GM23338 (cell line): Measurements from ENCODE around the gene RTEL1. TPM values are rescaled to one million over a fixed set of nuclear protein-coding genes. Genes with fewer than 3 reads are reported as not detected.

Experiments
- ATAC-seq: fragments of 200-7000 bp; cut with Tn5 transposase; 3 replicates; pipeline ENCODE4 v1.9.1; 2020
- DNase-seq: peaks from one replicate; pipeline ENCODE4 v3.0.0-alpha.2; 2015; ENCODE audit warnings: low spot score
- H2AFZ ChIP-seq: fragments of 200-600 bp; sonication (generic); 2 replicates; pipeline ENCODE4 v1.8.0; 2016; ENCODE audit warnings: antibody characterized with exemption, mild to moderate bottlenecking, moderate library complexity
- H3F3A ChIP-seq: fragments of 200-600 bp; sonication (generic); replicated peaks from 2 replicates; pipeline ENCODE4 v1.8.0; 2017; ENCODE audit warnings: antibody characterized with exemption, mixed run types, low read depth
- H3K27ac ChIP-seq: fragments of 200-600 bp; sonication (generic); 2 replicates; pipeline ENCODE4 v1.6.1; 2016; ENCODE audit warnings: low read depth
- H3K27me3 ChIP-seq: fragments of 200-600 bp; sonication (generic); 2 replicates; pipeline ENCODE4 v1.8.0; 2016; ENCODE audit warnings: mild to moderate bottlenecking, mixed run types, moderate library complexity; ENCODE audit not compliant: insufficient read depth
- H3K36me3 ChIP-seq: fragments of 200-600 bp; sonication (generic); 2 replicates; pipeline ENCODE4 v1.8.0; 2016; ENCODE audit warnings: mild to moderate bottlenecking; ENCODE audit not compliant: insufficient read depth
- H3K4me1 ChIP-seq: fragments of 200-600 bp; sonication (generic); 2 replicates; pipeline ENCODE4 v1.8.0; 2016; ENCODE audit warnings: mild to moderate bottlenecking, moderate library complexity; ENCODE audit not compliant: insufficient read depth
- H3K4me2 ChIP-seq: fragments of 200-600 bp; sonication (generic); 2 replicates; pipeline ENCODE4 v1.7.1; 2017; ENCODE audit warnings: mixed run types
- H3K4me3 ChIP-seq: fragments of 200-600 bp; sonication (generic); 2 replicates; pipeline ENCODE4 v1.6.1; 2016; ENCODE audit warnings: mixed run types
- H3K79me2 ChIP-seq: fragments of 200-600 bp; sonication (generic); replicated peaks from 2 replicates; pipeline ENCODE4 v1.8.0; 2017; ENCODE audit warnings: mild to moderate bottlenecking; ENCODE audit not compliant: insufficient read depth
- H3K9me2 ChIP-seq: fragments of 200-600 bp; sonication (generic); 2 replicates; pipeline ENCODE4 v1.8.0; 2017; ENCODE audit not compliant: insufficient read depth
- H4K20me1 ChIP-seq: fragments of 200-600 bp; sonication (generic); replicated peaks from 2 replicates; pipeline ENCODE4 v1.8.0; 2017; ENCODE audit warnings: mild to moderate bottlenecking; ENCODE audit not compliant: insufficient read depth
- H3K27ac Mint-ChIP-seq: 2 replicates; pipeline ENCODE4 v1.8.0; 2020; ENCODE audit warnings: inconsistent platforms, mild to moderate bottlenecking, moderate library complexity, mixed read lengths
- H3K27me3 Mint-ChIP-seq: 3 replicates; pipeline ENCODE4 v1.8.0; 2022; ENCODE audit warnings: low read depth, mild to moderate bottlenecking, moderate library complexity, mixed read lengths, inconsistent platforms; ENCODE audit not compliant: insufficient read depth, poor library complexity
- H3K36me3 Mint-ChIP-seq: 3 replicates; pipeline ENCODE4 v1.8.0; 2021; ENCODE audit warnings: low read depth, mild to moderate bottlenecking, inconsistent platforms, moderate library complexity, mixed read lengths
- H3K4me1 Mint-ChIP-seq: 3 replicates; pipeline ENCODE4 v1.8.0; 2020; ENCODE audit warnings: mild to moderate bottlenecking, inconsistent platforms, mixed read lengths
- H3K4me3 Mint-ChIP-seq: 3 replicates; pipeline ENCODE4 v1.8.0; 2021; ENCODE audit warnings: moderate library complexity, mild to moderate bottlenecking, inconsistent platforms, mixed read lengths
- H3K9me3 Mint-ChIP-seq: 3 replicates; pipeline ENCODE4 v1.8.0; 2020; ENCODE audit warnings: moderate library complexity, mild to moderate bottlenecking, inconsistent platforms, mixed read lengths
- CREB1 ChIP-seq: fragments of 250-450 bp; sonication (Bioruptor Pico); IDR thresholded peaks from 2 replicates; pipeline ENCODE4 v1.5.0; 2020; ENCODE audit warnings: low read depth, mild to moderate bottlenecking, moderate library complexity
- CTCF ChIP-seq, 2 experiments: fragments of 200-600 bp in 1 of 2; sonication (generic) in 1 of 2; conservative IDR thresholded peaks; 2 replicates each; pipeline versions ENCODE4 v1.5.1 to v1.6.1; 2016 to 2017; ENCODE audit warnings: antibody characterized with exemption in 2 of 2, low read depth in 2 of 2, mild to moderate bottlenecking in 2 of 2, moderate library complexity in 1 of 2
- EZH2phosphoT487 ChIP-seq: fragments of 200-600 bp; sonication (generic); IDR thresholded peaks from one replicate; pipeline ENCODE4 v1.8.1; 2018; ENCODE audit warnings: antibody characterized with exemption; ENCODE audit not compliant: unreplicated experiment
- JUNB ChIP-seq: IDR thresholded peaks from one replicate; pipeline ENCODE4 v1.6.1; 2016; ENCODE audit warnings: antibody characterized with exemption; ENCODE audit not compliant: unreplicated experiment
- POLR2AphosphoS5 ChIP-seq: IDR thresholded peaks from 2 replicates; pipeline ENCODE4 v1.6.1; 2016; ENCODE audit warnings: antibody characterized with exemption, low read depth
- REST ChIP-seq: IDR thresholded peaks from one replicate; pipeline ENCODE4 v1.6.1; 2018; ENCODE audit warnings: antibody characterized with exemption; ENCODE audit not compliant: unreplicated experiment
- ZNF462 ChIP-seq: fragments of 250-450 bp; sonication (Bioruptor Pico); IDR thresholded peaks from 2 replicates; pipeline ENCODE4 v1.5.0; 2020; ENCODE audit warnings: mild to moderate bottlenecking, moderate library complexity
- polyA plus RNA-seq: library from polyadenylated mRNA; unstranded; fragments of >200 nt; fragmentation: Nextera tagmentation; extraction: Ambion mirVana; gene quantifications from 2 replicates; pipeline ENCODE4 v1.2.1, GENCODE V29; 2016
- total RNA-seq: library from RNA; depleted of rRNA; stranded (reverse); fragments of >200 nt; shearing (Covaris generic); gene quantifications from 2 replicates; pipeline ENCODE4 v1.2.3, GENCODE V29; 2014

Gene RTEL1
- total and polyA plus RNA-seq, 2 experiments from 2014 or later: 14.2 to 34.5 TPM

GRCh38 chr20:63622096-63622495 lies 36.0 kb upstream of the RTEL1 start:
- Histone ChIP-seq H3K79me2 (peaks cover 66% of the 10 kb centered on the region), H4K20me1 (no peaks in the 10 kb centered on the region)
- H3K27ac Mint-ChIP-seq: peak overlapping the region; percentile 18; the same call in 1 of the 2 replicates

GRCh38 chr20:63622732-63623131 lies 35.4 kb upstream of the RTEL1 start:
- Mint-ChIP-seq H3K36me3 (peaks cover 20% of the 10 kb centered on the region), H3K27ac (no peak overlapping the region), H3K4me3 (no peak overlapping the region; the same call in 2 of the 3 replicates), H3K9me3 (no peaks in the 10 kb centered on the region), H3K27me3 (peaks cover 12% of the 10 kb centered on the region), H3K4me1 (peaks cover 15% of the 10 kb centered on the region)
- Histone ChIP-seq H3K4me3 (no peak overlapping the region), H3K36me3 (no peaks in the 10 kb centered on the region), H2AFZ (no peak overlapping the region), H3K79me2 (peaks cover 66% of the 10 kb centered on the region), H3K4me1 (no peaks in the 10 kb centered on the region; the same call in 1 of the 2 replicates), H4K20me1 (no peaks in the 10 kb centered on the region), H3K27ac (no peak overlapping the region), H3F3A (no peaks in the 10 kb centered on the region), H3K9me2 (no peaks in the 10 kb centered on the region), H3K4me2 (no peak overlapping the region), H3K27me3 (no peaks in the 10 kb centered on the region)
- no peak for DNase-seq
- ATAC-seq: no peak
- no peak for TF ChIP-seq EZH2phosphoT487
- no peak for TF ChIP-seq ZNF462 (CRISPR knock-in tag)
- no peak for TF ChIP-seq CTCF (conservative IDR thresholded peaks at IDR 0.05; ENCODE audit: low read depth in 2 of 2)
- TF ChIP-seq POLR2AphosphoS5: no peak

More at GRCh38 chr20:63622096-63622495, 36.0 kb upstream of the RTEL1 start:
- Mint-ChIP-seq H3K4me3 (no peak overlapping the region), H3K4me1 (peaks cover 15% of the 10 kb centered on the region), H3K36me3 (peaks cover 23% of the 10 kb centered on the region), H3K27me3 (peaks cover 12% of the 10 kb centered on the region), H3K9me3 (no peaks in the 10 kb centered on the region)
- Histone ChIP-seq H3K9me2 (no peaks in the 10 kb centered on the region), H3K27ac (no peak overlapping the region), H3K4me2 (no peak overlapping the region), H3K36me3 (no peaks in the 10 kb centered on the region), H3K27me3 (no peaks in the 10 kb centered on the region), H3K4me3 (no peak overlapping the region), H3F3A (no peaks in the 10 kb centered on the region), H3K4me1 (no peaks in the 10 kb centered on the region; the same call in 1 of the 2 replicates), H2AFZ (no peak overlapping the region)
- DNase-seq: no peak
- no peak for TF ChIP-seq REST
- TF ChIP-seq CREB1 (CRISPR knock-in tag): no peak
- no peak for TF ChIP-seq JUNB
- no peak for TF ChIP-seq POLR2AphosphoS5
- ATAC-seq: no peak
